ENCODE data around the gene GABBR2.

- no peak for TF ChIP-seq SIN3A (conservative IDR thresholded peaks at IDR 0.05 in 1 of 2, IDR thresholded peaks at IDR 0.05 in 1 of 2; ENCODE audit: low read depth in 1 of 2, low read length in 2 of 2)
- TF ChIP-seq SIRT6 (IDR thresholded peaks at IDR 0.05; ENCODE audit: low read length): no peak
- no peak for TF ChIP-seq MAFK (IDR thresholded peaks at IDR 0.05; ENCODE audit: low read depth, low read length)
These were observed 105.8 kb downstream of the GABBR2 start for GRCh38 chr9:98602839-98603500.

Data from H1 (cell line).